DMS114 treated with DMSO at 0.1 percent for 48 hours (cell line): ENCODE data around the gene MUC6.
"Not testable (repeated sequence)": the region's sequence is repeated elsewhere in the genome, so short reads cannot be mapped to it uniquely, and the experiment has no call there.

Experiments used
- DNase-seq: peaks from one replicate; lab custom pipeline; 2025; ENCODE audit not compliant: unreplicated experiment; lab: John Stamatoyannopoulos, UW

MUC6 gene

DNA sequence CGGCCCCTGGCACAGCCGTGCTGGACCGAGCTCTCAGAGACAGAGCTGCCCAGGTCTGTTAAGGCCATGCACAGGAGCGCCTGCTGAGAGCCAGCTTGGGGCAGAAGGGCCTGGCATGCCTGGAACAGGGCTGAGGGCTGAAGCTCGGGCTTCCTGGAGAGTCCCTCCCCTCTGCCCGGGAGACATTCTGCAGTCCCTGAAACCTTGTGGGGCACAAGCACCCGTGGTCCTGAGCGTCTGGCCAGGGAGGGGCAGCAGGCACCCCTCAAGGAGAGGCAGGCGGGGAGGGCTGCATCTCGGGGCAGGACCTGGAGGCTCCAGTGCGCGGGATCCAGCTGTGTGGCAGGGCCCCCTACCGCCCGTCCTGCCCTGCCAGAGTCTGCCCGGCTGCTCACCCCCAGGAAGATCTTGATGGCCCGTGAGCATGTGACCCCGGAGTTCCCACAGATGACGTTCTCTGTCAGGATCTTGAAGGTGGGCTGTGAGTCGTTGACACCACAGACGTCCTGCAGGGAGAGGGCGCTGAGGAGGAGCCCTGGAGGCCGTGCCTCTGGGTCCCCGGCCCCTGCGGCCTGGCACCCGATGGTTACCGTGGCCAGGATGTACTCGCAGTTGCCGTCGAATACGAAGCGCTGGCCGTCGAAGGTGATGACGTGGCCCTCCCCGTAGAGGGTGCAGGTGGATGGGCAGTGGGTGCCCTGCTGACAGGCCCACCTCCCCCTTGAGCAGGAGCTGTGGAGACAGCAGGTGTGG is 10.9 kb downstream of the MUC6 start:
- DNase-seq, result no peak

DNA sequence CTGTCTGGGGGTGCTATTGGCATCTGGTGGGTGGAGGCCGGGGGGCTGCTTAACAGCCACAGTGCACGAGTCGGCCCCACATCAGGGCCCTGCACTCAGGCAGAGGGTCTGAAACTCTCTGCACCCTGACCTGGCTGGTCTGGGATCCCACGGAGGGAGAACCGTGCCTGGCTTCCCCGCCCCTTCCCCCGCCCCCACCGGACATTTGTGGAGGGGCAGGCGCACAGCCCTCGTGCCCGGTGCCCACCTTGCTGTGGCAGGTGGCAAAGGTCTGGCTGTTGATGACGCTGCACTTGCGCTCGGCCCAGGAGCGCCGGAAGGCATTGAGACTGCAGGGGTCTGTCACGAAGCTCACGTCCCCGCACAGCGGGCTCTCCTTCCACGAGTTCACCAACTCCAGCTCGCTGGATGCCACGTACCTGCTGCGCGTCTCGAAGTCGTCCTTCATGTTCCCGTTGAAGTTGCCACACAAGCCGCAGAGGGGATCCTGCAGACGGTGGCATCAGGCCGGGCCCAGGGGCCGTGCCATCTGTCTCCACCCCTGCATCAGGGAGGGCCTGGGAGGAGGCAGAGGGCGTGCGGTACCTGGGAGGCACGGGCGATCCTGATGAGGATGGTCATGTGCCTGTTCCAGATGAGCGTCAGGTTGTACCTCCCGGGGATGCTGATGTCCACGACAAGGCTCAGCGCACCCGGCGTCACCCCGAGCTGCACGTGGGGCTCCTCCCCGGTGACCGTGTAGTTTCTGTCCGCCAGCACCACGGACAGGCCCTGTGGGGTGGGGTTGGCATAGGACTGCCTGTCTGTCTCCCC is 11.7 kb downstream of the MUC6 start:
- DNase-seq, result no peak

DNA sequence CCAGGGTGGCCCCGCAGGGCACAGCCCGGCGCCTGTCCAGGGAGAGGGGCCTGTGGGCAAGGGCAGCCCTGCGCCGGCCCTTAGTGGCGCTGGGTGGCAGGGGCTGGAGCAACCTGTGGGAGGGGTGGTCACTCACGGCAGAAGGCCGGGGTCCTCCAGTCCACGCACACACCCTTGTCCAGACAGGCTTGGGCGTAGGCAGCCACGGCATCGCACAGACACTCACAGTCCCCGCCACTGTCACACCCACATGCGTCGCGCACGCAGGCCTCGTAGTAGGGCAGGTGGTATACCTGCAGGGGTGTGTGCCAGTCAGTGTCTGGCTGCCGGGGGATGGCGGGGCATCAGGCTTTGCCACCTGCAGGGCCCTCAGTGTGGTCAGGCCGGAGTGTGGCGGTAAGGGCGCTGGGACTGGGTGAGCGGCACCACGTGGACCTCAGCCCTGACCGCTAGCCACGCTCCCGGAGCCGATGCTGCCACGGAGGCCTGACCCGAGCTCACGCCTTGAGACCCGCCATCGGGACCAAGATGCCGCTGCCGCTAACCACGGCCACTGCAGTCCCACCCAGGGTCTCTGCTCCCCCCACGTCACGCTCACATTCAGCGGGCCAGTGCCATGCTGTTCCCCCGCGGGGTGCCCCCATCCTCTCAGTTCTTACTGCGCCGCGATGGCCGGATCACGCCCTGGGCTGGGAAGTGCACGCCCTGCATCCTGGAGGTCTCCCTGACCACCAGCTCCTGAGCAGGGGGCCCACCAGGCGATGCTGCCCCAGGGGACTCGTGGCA is 12.5 kb downstream of the MUC6 start:
- DNase-seq, result no peak

DNA sequence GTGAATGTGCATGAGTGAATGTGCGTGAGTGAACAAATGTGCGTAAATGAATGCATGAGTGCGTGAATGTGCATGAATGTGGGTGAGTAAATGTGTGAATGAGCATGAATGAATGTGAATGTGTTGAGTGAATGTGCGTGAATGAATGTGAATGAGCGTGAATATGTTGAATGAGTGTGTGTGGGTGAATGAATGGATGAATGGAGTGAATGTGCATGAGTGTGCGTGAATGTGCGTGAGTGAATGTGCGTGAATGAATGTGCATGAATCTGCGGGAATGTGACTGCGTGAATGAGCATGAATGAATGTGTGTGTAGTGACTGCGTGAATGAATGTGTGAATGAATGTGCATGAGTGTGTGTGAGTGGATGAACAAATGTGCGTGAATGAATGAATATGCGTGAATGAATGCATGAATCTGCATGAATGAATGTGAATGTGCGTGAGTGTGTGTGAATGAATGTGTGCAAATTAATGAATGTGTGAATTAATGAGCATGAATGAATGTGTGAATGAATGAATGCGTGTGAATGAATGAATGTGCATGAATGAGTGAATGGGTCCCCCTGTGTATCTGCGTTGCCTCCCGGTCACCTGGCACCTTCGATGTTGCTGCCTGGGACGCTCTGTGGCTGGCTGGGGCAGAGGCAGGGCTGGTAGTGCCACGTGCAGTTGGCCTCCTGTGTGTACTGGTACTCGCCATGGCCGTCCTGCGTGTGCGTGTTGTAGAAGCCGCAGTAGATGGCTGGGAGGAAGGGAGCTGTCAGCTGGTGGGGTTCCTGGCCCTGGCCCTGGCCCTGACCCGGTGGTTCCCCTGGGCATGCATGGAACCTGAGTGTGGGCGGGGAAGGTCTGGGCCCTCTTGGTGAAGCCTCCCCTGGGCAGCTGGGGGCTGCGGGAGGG is 13.4 kb downstream of the MUC6 start:
- no peak for DNase-seq

- DNase-seq, result no peak
Observed at GRCh38 chr11:1022411-1022810, 14.1 kb downstream of the MUC6 start.

GRCh38 chr11:1020211-1020905 is 16.2 kb downstream of the MUC6 start:
- DNase-seq, result no peak

- no peak for DNase-seq
Observed at GRCh38 chr11:1019321-1019910, 17.1 kb downstream of the MUC6 start.

DNA sequence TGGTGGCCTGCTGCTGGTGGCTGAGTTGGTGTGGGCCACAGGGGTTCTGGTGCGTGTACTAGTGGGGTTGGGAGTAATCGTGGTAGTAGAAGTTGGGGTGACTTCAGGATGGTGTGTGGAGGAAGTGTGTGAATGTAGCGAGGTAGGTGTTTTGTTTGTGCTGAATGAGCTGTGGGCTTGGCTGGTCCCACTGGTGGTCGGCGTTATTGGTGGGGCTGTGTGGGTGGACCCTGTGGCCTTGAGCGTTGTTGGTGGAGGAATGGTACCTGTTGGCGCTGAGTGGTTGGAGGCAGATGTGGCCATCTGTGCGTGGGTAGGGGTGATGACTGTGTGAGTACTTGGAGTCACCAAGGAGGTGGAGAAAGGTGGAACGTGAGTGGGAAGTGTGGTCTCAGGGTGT is 18.4 kb downstream of the MUC6 start:
- DNase-seq, result no peak

DNA sequence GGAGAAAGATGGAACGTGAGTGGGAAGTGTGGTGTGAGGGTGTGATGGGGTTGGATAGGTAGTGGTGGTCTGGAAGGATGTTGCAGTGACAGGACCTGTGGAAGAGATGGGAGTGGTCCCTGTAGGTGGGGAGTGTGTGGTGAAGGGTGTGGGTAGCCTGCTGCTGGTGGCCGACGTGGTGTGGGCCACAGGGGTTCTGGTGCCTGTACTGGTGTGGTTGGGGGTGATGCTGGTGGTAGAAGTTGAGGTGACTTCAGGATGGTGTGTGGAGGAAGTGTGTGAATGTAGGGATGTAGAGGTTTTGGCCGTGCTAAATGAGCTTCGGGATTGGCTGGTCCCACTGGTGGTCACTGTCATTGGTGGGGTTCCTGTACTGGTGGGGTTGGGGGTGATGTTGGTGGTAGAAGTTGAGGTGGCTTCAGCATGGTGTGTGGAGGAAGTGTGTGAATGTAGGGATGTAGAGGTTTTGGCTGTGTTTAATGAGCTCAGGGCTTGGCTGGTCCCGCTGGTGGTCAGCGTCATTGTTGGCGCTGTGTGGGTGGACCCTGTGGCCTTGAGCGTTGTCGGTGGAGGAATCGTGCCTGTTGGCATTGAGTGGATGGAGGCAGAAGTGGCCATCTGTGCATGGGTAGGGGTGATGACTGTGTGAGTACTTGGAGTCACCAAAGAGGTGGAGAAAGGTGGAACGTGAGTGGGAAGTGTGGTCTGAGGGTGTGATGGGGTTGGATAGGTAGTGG is 19.1 kb downstream of the MUC6 start:
- no peak for DNase-seq

- not testable (repeated sequence) for DNase-seq
Observed at GRCh38 chr11:1016610-1017126, 19.9 kb downstream of the MUC6 start.

DNA sequence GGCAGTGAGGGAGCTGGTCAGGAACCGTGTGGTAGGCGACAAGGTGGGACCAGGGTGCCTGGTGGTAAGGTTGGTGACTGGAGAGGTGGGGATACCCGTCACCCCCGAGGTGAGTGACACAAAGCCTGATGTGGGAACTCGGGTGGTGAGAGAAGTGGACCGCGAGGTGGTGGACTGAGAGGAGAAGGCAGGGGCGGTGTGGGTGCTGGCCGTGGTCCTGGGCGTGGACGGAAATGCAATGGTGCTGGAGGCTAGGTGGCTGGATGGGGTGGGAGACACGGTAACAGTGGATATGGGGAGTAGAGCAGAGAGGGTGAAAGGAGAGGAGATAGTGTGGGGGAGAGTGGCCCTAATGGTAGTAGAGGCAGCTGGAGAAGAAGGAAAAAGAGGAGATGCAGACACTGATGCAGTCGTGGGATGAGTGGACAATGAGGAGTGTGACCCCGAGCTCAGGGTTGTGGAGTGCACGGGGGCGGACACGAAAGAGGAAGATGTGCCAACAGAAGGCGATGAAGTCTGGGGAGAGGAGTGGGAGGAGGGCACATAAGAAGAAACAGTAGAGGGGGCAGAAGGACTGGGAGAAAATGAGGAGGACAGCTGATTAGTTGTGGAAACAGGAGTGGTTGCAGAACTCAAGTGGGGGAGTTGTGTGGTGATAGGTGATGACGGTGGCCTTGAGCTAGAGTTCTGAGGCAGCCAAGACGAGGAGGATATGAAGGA is 20.5 kb downstream of the MUC6 start:
- DNase-seq, result no peak

DNA sequence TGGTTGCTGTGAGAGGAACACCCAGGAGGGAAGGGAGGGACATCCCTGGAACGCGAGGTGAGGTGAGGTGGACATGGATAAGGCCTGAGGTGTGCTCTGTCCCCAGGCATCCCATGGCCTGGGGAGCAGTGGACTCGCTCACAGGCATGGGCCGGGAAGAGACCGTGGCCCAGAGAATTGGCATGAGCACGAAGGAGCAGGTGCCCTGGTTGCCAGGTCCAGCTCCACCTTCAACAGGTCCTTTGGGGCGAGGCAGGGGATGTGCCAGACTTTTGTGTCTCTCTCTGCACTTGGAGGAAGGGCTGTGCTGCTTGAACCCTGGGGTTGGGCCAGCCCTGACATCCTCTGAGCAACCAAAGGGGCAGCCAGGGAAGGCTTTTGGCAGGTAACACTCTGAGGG is 21.5 kb downstream of the MUC6 start:
- no peak for DNase-seq

GRCh38 chr11:1014276-1014675 is 22.2 kb downstream of the MUC6 start:
- no peak for DNase-seq

GRCh38 chr11:1013631-1013935 is 22.9 kb downstream of the MUC6 start:
- DNase-seq, result no peak

- no peak for DNase-seq
Observed at GRCh38 chr11:1012740-1013630, 23.5 kb downstream of the MUC6 start.

DNA sequence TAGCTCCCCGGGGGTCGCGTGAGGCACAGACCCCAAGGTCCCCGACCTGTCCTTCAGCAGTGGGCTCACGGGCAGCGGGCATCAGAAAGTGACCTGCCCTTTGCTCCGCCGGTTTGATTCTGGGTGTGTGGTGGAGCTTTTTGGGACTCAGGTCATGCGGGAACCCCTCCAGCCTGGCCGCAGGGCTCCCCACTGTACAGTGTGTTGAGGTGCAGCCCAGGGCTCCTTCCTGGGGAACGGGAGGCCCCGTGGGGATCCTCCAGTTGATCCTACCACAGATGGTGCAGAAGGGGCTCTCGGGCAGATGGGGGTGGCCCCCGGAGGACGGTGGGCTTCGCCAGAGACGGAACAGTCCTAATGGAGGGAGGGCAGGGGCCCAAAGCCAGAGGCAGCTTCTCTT is 24.2 kb downstream of the MUC6 start:
- no peak for DNase-seq

DNA sequence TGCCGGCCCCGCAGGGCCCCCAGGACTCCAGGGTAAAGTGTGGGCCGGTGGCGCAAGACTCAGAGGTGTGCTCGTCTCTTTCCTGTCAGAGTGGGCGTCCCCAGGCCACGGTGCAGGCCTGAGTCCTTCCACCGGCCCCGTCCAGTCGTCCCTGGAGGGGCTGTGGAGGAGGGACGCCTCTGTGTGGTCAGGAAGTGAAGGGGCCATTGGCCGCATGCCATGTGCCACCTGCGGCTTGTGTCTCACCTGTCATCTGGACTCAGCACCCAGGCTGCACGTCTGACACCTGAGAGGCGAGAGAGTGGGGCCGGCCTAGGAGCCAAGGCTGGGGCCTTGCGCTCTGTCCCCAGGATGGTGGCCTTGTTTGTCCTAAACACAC is 25.2 kb downstream of the MUC6 start:
- no peak for DNase-seq
